Embryonic facial prominence (tissue), 1 donor: ENCODE data around the gene XRCC2.

Source experiments
- DNase-seq: peaks from one replicate; pipeline ENCODE4 v3.0.0-alpha.2; 2016; ENCODE audit errors: extremely low spot score

Gene XRCC2

DNA sequence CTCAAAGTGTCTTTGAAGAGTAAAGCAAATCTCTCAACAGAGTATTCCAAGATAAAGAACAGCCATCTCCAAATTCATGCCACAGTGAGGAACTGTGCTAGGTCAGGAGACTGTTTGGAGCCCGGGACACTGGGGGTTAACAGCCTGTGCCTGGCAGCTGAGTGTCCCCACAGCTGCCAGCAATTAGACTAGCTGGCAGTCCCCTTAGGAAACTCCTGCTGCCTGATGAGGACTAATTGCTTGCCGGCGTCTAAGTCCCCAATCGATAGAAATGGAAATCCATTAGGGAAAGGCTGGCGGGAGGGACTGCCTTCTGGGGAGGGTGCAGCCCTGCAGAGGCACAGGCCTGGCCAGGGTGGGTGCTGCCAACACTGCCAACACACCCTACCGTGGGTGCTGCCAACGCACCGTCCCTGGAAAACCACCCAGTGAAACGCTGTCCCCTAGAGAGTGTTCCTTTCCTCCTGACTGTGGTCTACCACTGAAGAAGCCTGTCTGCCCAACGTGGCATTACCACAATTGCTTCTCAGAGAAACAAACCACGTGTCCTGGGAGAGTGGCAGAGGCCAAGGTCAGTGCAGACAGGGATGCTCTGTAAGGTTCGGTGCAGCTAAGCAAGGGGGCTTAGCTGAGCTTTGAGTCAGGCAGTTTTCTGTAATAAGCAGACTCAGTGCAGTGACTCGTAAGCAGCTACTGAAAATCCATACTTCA lies 60.8 kb downstream of the XRCC2 start:
- no peak for DNase-seq

DNA sequence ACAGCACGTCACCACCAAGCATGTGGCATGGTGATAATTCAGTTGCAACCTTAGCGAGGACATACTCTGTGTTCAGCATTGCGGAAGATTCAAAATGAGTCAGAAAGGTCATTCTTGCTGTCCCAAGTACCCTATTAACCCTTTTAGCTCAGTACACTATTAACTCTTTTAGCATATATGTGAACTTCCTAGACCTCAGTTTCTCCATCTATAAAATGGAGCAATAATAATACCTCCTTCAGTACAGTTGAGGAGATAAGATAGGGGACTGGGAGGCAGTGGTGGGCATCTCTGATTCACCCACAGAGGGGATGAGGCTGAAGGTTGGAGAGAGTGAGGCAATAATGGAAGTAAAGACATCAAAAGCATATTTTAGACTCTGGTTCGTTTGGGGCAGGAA lies 67.3 kb downstream of the XRCC2 start:
- DNase-seq: no peak

DNA sequence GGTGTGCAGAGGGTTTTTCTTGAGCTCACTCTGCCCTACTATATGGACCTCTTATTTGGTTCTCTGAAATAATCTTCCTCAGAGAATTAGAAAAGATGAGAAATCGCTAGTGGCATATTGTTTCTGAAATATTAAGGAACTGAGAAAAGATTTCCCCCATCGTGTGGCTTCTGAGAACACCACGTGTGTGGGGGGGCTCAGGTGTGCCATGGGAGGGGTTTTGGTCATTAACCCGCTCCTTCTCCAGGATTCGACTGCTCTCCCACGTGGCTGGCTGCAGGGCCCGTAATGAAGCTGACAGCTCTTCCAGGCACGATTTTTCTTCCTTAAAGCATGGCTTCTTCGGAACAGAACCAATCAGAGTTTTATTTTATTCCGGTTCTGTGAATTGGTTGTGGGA lies 67.7 kb downstream of the XRCC2 start:
- DNase-seq: no peak

DNA sequence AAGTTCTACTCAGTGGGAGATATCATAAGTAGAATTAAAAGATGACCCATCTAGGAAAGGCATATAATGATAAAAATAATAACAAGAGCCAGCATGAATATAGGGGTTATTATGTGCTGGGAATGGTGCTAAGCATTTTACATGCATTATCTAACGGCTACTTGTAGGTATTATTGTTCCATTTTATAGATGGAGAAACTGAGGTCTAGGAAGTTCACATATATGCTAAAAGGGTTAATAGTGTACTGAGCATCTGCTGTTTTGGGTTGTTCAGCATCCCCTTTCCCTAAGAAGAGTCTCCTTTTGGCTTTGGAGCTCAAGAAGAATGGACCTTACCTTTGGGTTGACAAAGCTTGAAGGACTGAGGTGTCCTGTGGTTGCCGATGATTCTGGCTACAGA lies 68.9 kb downstream of the XRCC2 start:
- no peak for DNase-seq

DNA sequence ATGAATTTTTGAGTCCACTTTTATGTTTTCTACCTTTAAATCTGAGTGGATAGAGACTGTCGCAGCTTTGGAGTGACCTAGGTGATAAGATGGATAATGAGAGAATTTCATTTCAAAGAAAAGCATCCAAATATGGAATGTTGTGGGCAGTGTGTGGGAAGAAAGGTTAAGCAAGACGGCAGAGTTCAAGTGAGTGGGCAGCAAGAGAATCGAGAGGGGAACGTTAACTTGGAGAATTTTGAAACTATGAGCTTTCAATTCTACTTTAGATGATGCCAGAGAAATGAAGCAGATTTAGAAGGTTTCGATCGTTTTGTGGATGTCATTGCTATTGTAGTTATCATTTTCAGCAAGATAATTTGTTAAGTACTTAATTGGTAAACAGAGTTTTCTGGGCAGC lies 73.0 kb downstream of the XRCC2 start:
- DNase-seq: no peak

DNA sequence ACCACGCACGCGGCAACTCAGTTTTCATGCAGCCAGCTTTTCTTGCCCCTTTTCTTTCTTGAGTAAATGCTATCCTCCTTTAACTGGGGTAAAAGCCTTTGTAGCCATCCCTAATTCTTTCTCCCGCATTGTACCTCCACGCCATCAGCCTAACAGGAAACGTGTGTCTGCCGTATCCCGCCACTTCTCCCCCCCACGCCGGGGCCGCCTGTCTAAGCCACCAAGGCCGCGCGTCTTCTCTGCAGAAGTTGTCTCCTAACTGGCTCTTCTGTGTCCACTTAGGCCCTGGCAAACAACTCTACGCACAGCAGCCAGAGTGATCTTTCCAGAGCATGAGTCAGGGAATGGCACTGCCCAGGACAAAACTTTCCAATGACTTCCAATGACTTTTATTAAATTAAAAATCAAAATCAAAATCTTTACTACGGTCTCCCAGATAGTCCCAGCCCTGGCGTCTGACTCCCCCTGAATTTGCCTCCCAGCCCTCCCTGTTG lies 74.6 kb downstream of the XRCC2 start:
- DNase-seq: no peak

DNA sequence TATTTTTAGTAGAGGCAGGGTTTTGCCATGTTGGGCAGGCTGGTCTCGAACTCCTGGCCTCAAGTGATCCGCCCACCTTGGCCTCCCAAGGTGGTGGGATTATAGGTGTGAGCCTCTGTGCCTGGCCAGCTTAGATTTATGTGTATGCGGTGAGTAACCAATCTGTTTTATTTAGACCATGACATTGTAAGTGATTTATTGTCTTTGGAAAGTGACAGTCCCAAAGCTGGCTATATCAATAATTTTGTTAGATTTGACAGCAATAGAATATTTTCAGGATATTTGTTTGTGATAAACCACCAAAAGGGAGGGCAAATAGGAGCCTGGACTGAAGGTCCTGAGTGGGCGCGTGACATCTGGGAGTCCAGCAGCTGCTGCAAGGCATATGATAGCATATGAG lies 75.7 kb downstream of the XRCC2 start:
- no peak for DNase-seq

GRCh38 chr7:152597507-152597906 lies 78.4 kb downstream of the XRCC2 start:
- no peak for DNase-seq

DNA sequence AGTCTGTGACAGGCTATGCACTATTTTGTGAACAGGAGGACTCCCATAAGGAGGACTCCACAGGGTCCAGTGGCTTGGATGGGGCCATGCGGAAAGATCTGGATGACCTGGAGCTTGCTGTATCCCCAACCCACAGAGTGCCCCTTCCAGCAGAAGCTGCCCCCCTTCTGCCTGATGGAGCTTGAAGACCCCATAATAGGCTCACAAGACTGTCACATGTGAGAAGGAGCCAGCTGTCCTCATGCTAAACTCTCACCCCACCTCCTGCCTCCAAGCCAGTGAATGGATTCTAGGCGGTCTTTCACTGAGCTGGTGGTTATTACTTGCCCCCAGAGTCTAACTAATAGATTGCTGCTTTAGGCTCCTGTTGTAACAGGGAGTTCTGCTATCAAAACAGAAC lies 79.1 kb downstream of the XRCC2 start:
- DNase-seq: no peak
